H1 (cell line): ENCODE results near the gene ALLC. TPM values are rescaled to one million over a fixed set of nuclear protein-coding genes. Genes with fewer than 3 reads are reported as not detected.
"Not testable (repeated sequence)": the region's sequence is repeated elsewhere in the genome, so short reads cannot be mapped to it uniquely, and the experiment has no call there.

Experiments
- CTCF ChIA-PET: fragments of 300-600 bp; sonication (Branson Sonifier 250); formaldehyde crosslinking; loops from one replicate; lab custom pipeline; 2021; ENCODE audit not compliant: partially characterized antibody; lab: Charles Lee
- POLR2A ChIA-PET: fragments of 300-600 bp; sonication (Branson Sonifier 250); formaldehyde crosslinking; loops from one replicate; lab custom pipeline; 2021; ENCODE audit warnings: inconsistent platforms; ENCODE audit not compliant: partially characterized antibody; lab: Charles Lee
- DNase-seq, 2 experiments: peaks; one replicate each; pipeline versions ENCODE4 v3.0.0 to v3.0.0-alpha.2; 2010 to 2022; ENCODE audit warnings: low spot score in 2 of 2, low read depth in 1 of 2, mixed read lengths in 1 of 2
- FAIRE-seq: peaks from 2 replicates; lab custom pipeline; 2011; peaks lifted over from hg19 to GRCh38; lab: Jason Lieb, UNC
- H2AFZ ChIP-seq: 2 replicates; pipeline ENCODE4 v1.8.1; 2012; ENCODE audit warnings: low read length, inconsistent platforms
- H2AK5ac ChIP-seq: 2 replicates; pipeline ENCODE4 v1.6.1; 2013; ENCODE audit warnings: low read depth, low read length
- H2BK120ac ChIP-seq: replicated peaks from 2 replicates; pipeline ENCODE3; 2013; ENCODE audit warnings: low read depth, low read length, inconsistent platforms
- H2BK12ac ChIP-seq: 2 replicates; pipeline ENCODE4 v1.6.1; 2013; ENCODE audit warnings: low read depth, low read length
- H2BK15ac ChIP-seq: 2 replicates; pipeline ENCODE4 v1.6.1; 2013; ENCODE audit warnings: low read length
- H2BK20ac ChIP-seq: 2 replicates; pipeline ENCODE4 v1.6.1; 2013; ENCODE audit warnings: low read length
- H2BK5ac ChIP-seq: 2 replicates; pipeline ENCODE4 v1.6.1; 2013; ENCODE audit warnings: low read depth, low read length
- H3K14ac ChIP-seq: 2 replicates; pipeline ENCODE4 v1.6.1; 2013; ENCODE audit warnings: inconsistent platforms; ENCODE audit not compliant: insufficient read length
- H3K18ac ChIP-seq: 2 replicates; pipeline ENCODE4 v1.6.1; 2013; ENCODE audit warnings: low read length; ENCODE audit errors: extremely low read depth
- H3K23ac ChIP-seq: 2 replicates; pipeline ENCODE4 v1.6.1; 2013; ENCODE audit warnings: inconsistent platforms; ENCODE audit not compliant: insufficient read length
- H3K23me2 ChIP-seq: 2 replicates; pipeline ENCODE4 v1.6.1; 2013; ENCODE audit warnings: low read depth, low read length
- H3K27ac ChIP-seq: 2 replicates; pipeline ENCODE4 v1.6.1; 2011; ENCODE audit warnings: low read depth, low read length, inconsistent platforms
- H3K27me3 ChIP-seq, 4 experiments: replicated peaks in 1 of 4; 1 replicate in 1 of 4; 2 replicates in 3 of 4; pipeline versions ENCODE4 v1.6.1 to v1.8.1; 2011 to 2013; ENCODE audit warnings: low read length in 3 of 4, mild to moderate bottlenecking in 3 of 4, inconsistent platforms in 2 of 4, mixed read lengths in 2 of 4, moderate library complexity in 1 of 4; ENCODE audit not compliant: control insufficient read depth in 3 of 4, insufficient read depth in 3 of 4; ENCODE audit errors: extremely low read depth in 1 of 4
- H3K36me3 ChIP-seq, 4 experiments: 2 replicates each; pipeline versions ENCODE4 v1.6.1 to v1.8.1; 2011 to 2013; ENCODE audit warnings: mild to moderate bottlenecking in 4 of 4, low read length in 3 of 4, moderate library complexity in 2 of 4, control low read depth in 1 of 4, inconsistent platforms in 1 of 4; ENCODE audit not compliant: insufficient read depth in 4 of 4, control insufficient read depth in 2 of 4
- H3K4ac ChIP-seq: replicated peaks from 2 replicates; pipeline ENCODE3; 2013; ENCODE audit warnings: low read length, low read depth, mixed read lengths, inconsistent platforms; ENCODE audit not compliant: insufficient read length
- H3K4me1 ChIP-seq, 4 experiments: replicated peaks in 1 of 4; 1 replicate in 1 of 4; 2 replicates in 3 of 4; pipeline versions ENCODE4 v1.6.1 to v1.8.1; 2011 to 2013; ENCODE audit warnings: low read length in 3 of 4, inconsistent platforms in 2 of 4, mixed read lengths in 1 of 4; ENCODE audit not compliant: insufficient read depth in 4 of 4, control insufficient read depth in 3 of 4
- H3K4me2 ChIP-seq, 2 experiments: 2 replicates each; pipeline versions ENCODE4 v1.6.1 to v1.8.1; 2011 to 2013; ENCODE audit warnings: low read depth in 2 of 2, low read length in 2 of 2, control low read depth in 1 of 2, inconsistent platforms in 1 of 2, mild to moderate bottlenecking in 1 of 2; ENCODE audit not compliant: insufficient read depth in 1 of 2
- H3K4me3 ChIP-seq, 4 experiments: fragments of 200-600, 300-600 bp in 1 of 4; sonication (generic), shearing (Covaris generic), sonication (Bioruptor Twin) in 1 of 4; 2 replicates each; pipeline versions ENCODE4 v1.5.1 to v1.8.1; 2011 to 2016; ENCODE audit warnings: low read length in 4 of 4, low read depth in 3 of 4, control low read depth in 2 of 4, inconsistent platforms in 2 of 4, mild to moderate bottlenecking in 2 of 4, mixed read lengths in 1 of 4, moderate library complexity in 1 of 4; ENCODE audit not compliant: insufficient read depth in 2 of 4; ENCODE audit errors: extremely low read depth in 1 of 4
- H3K56ac ChIP-seq: replicated peaks from 2 replicates; pipeline ENCODE3; 2013; ENCODE audit warnings: low read depth, mild to moderate bottlenecking, mixed read lengths, low read length, inconsistent platforms; ENCODE audit not compliant: insufficient read length
- H3K79me1 ChIP-seq: 2 replicates; pipeline ENCODE4 v1.6.1; 2013; ENCODE audit warnings: low read depth, low read length, control low read depth
- H3K79me2 ChIP-seq, 2 experiments: 2 replicates each; pipeline versions ENCODE4 v1.6.1 to v1.8.1; 2012 to 2013; ENCODE audit warnings: low read length in 2 of 2, mild to moderate bottlenecking in 2 of 2, inconsistent platforms in 1 of 2; ENCODE audit not compliant: insufficient read depth in 2 of 2, control insufficient read depth in 1 of 2
- H3K9ac ChIP-seq, 4 experiments: replicated peaks in 1 of 4; 1 replicate in 1 of 4; 2 replicates in 3 of 4; pipeline versions ENCODE4 v1.6.1 to v1.8.1; 2011 to 2013; ENCODE audit warnings: low read depth in 3 of 4, low read length in 3 of 4, control low read depth in 2 of 4, mild to moderate bottlenecking in 2 of 4, moderate library complexity in 2 of 4, inconsistent platforms in 1 of 4; ENCODE audit errors: extremely low read depth in 1 of 4
- H3K9me3 ChIP-seq, 2 experiments: 2 replicates each; pipeline versions ENCODE4 v1.6.1 to v1.8.1; 2012 to 2013; ENCODE audit warnings: mild to moderate bottlenecking in 2 of 2, moderate library complexity in 2 of 2, control low read depth in 1 of 2, inconsistent platforms in 1 of 2, low read depth in 1 of 2, low read length in 1 of 2, mixed read lengths in 1 of 2; ENCODE audit not compliant: insufficient read depth in 2 of 2
- H4K20me1 ChIP-seq, 2 experiments: replicated peaks in 1 of 2; 2 replicates each; pipeline versions ENCODE3 to v1.8.1; 2011 to 2013; ENCODE audit warnings: inconsistent platforms in 2 of 2, low read length in 2 of 2, mild to moderate bottlenecking in 1 of 2; ENCODE audit not compliant: insufficient read depth in 2 of 2, control insufficient read depth in 1 of 2
- H4K5ac ChIP-seq: 2 replicates; pipeline ENCODE4 v1.6.1; 2013; ENCODE audit warnings: low read length, low read depth, mixed read lengths, inconsistent platforms; ENCODE audit not compliant: insufficient read length
- H4K8ac ChIP-seq: 2 replicates; pipeline ENCODE4 v1.8.0; 2013; ENCODE audit warnings: mild to moderate bottlenecking, moderate library complexity, low read length, inconsistent platforms; ENCODE audit not compliant: insufficient read depth; ENCODE audit errors: extremely low read depth
- H4K91ac ChIP-seq: replicated peaks from 2 replicates; pipeline ENCODE3; 2013; ENCODE audit warnings: low read length, mixed read lengths, inconsistent platforms; ENCODE audit not compliant: insufficient read length
- WGBS, 2 experiments: shearing (Covaris generic) in 1 of 2; methylation state at CpG; one replicate each; pipeline versions ENCODE4 v1.1.6 to v1.1.7; 2013 to 2015; ENCODE audit warnings: low lambda C conversion rate in 2 of 2, mixed read lengths in 2 of 2, inconsistent platforms in 1 of 2, low coverage in 1 of 2, missing lambda C conversion rate in 1 of 2; ENCODE audit not compliant: insufficient replicate concordance in 2 of 2, insufficient coverage in 1 of 2, insufficient read length in 1 of 2; ENCODE audit errors: extremely low coverage in 1 of 2, missing lambda C conversion rate in 1 of 2; 5-methylcytosine and 5-hydroxymethylcytosine counted together
- polyA plus RNA-seq, 7 experiments: library from polyadenylated mRNA; depleted of rRNA in 3 of 7; stranded (reverse) in 5 of 7; unstranded in 2 of 7; fragments of >200 nt in 5 of 7; fragments of 200-250 nt in 2 of 7; gene quantifications; 1 replicate in 5 of 7; 2 replicates in 1 of 7; 4 replicates in 1 of 7; pipeline versions ENCODE4 v1.2.1 to v1.2.3, GENCODE V29; 2011 to 2013; ENCODE audit warnings: missing spikeins in 2 of 7, mixed read lengths in 2 of 7
- total RNA-seq: library from RNA; stranded (reverse); fragmentation: NEBNext Ultra II Directional; extraction: Animal tissue kit (Norgen Biotek cat#: 25700); gene quantifications from 2 replicates; pipeline ENCODE4 v1.2.1, GENCODE V29; 2021

ALLC gene
- total and polyA plus RNA-seq, 2 of the 8 experiments (the other 6 are each of a cell fraction or from before 2014, with no cell fraction given): not detected

- H3K14ac ChIP-seq, H2BK120ac ChIP-seq, H3K23me2 ChIP-seq, H2AK5ac ChIP-seq, H3K79me2 ChIP-seq, H3K27me3 ChIP-seq, H3K9me3 ChIP-seq, H2BK15ac ChIP-seq, H3K4me3 ChIP-seq, H3K4me1 ChIP-seq, H2BK12ac ChIP-seq, H4K91ac ChIP-seq, FAIRE-seq, H4K5ac ChIP-seq, H3K23ac ChIP-seq, DNase-seq, H2AFZ ChIP-seq, H3K36me3 ChIP-seq, H3K9ac ChIP-seq, H2BK20ac ChIP-seq, H3K4me2 ChIP-seq, H3K27ac ChIP-seq, H3K79me1 ChIP-seq, H3K4ac ChIP-seq, H3K56ac ChIP-seq, H4K8ac ChIP-seq, H3K18ac ChIP-seq, H2BK5ac ChIP-seq, H4K20me1 ChIP-seq: not testable (repeated sequence)
- ChIA-PET CTCF (interaction anchor here (0.6 to 1.8 kb wide), 4 partner anchors 20 to 1205 kb away, joined by 3 to 6 read pairs (median 3); no protein-coding TSS in a partner anchor), POLR2A (interaction anchor here (1.3 kb wide), 1 partner anchor 14 kb away, joined by 5 read pairs; the partner anchor contains the start of gene COLEC11)
- WGBS, 2 experiments: 93% methylated on average over 3 of the region's 4 CpGs; no CpG with 5 or more reads in 1 of the 2 experiments
Observed at GRCh38 chr2:3609279-3609673, 48.7 kb upstream of the ALLC start.
